ENCODE data around the gene PAGR1.
A peak's percentile ranks its signal among the peaks of the same experiment; 100 is the strongest.
"Not testable (repeated sequence)": the region's sequence is repeated elsewhere in the genome, so short reads cannot be mapped to it uniquely, and the experiment has no call there.

The PAGR1 gene

DNA sequence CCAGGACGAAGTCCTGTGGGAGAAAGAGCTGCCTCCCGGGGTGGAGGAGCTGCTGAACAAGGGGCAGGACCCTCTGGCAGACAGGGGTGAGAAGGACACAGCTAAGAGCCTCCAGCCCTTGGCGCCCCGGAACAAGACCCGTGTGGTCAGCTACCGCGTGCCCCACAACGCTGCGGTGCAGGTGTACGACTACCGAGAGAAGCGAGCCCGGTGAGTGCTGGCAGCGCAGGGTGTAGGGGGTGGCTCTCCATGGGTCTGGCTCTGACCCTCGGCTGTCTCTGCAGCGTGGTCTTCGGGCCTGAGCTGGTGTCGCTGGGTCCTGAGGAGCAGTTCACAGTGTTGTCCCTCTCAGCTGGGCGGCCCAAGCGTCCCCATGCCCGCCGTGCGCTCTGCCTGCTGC, 25.7 kb downstream of the PAGR1 start:
- no peak for DNase-seq

DNA sequence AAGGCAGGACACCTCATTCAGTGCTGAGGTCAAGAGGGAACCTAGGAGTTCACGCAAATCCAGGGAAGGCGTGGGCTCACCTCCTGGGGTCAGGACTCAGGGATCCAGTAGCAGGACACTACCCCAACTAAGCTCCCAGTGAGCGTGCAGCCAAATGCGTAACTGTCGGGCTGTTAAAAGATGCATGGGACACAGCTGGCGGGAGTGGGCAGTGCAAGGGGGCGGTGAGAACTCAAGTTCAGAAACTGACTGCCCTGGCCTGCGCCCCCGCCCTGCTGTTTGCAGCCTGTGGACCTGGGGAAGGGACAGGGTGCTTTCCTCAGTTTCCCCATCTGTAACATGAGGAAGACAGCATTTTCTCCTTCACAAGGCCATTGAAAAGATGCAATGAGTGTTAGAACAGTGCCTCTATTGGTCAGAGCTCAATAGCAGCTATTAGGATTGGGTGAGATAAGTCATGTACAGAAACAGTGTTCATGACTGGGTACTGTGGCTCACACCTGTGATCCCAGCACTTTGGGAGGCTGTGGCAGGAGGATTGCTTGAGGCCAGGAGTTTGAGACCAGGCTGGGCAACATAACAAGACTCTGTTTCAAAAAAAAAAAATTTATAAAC, 26.9 kb downstream of the PAGR1 start:
- DNase-seq = no peak

DNA sequence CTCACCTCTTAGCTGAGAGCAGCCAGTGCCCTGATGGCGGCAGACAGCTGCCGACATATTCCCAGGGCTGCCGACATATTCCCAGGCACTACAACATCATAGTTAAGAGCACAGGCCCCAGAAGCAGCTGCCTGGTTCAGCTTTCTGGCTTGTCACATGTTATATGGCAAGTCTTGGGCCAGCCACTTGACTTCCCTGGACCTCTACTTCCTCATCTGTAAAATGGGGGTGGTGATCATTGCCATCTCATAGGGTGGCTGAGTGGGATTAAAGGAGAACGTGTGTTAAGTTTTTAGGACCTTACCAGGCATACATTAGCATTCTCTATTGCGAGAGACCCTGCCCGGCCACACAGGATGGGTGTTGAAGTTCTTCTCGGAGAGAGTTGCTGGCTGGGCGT, 28.0 kb downstream of the PAGR1 start:
- DNase-seq = no peak

DNA sequence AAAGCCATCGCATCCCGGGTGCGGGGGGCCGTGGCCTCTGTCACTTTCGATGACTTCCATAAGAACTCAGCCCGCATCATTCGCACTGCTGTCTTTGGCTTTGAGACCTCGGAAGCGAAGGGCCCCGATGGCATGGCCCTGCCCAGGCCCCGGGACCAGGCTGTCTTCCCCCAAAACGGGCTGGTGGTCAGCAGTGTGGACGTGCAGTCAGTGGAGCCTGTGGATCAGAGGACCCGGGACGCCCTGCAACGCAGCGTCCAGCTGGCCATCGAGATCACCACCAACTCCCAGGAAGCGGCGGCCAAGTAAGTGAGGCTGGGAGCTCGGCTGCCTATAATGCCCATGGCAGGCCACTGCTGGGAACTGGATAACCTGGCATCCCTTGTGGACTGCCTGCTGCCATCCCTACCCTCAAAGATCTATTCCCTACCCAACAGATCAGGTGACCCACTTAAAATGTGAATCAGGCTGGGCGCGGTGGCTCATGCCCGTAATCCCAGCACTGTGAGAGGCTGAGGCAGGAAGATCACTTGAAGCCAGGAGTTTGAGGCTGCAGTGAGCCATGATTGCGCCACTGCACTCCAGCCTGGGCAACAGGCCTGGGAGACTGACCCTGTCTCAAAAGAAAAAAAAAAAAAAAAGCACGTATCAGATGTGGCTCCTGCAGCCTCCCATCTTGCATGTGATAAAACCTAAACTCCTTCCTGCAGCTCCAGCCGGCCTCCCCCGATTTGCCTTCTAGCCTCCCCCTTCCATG, 28.8 kb downstream of the PAGR1 start:
- no peak for DNase-seq

DNA sequence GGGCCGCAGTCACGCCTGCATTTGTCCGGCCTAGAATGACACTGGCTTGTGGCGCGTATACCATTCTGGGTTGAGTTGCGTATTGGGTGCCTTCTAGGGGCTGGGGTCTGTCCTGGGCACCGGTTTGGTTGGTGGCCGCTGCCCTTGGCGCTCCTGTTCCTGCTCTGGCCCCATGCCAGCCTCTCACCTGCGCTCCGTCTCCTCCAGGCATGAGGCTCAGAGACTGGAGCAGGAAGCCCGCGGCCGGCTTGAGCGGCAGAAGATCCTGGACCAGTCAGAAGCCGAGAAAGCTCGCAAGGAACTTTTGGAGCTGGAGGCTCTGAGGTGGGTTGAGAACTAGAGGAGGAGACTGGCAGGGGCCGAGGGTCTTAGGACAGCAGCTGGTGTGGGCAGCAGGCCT, 29.7 kb downstream of the PAGR1 start:
- DNase-seq = no peak

DNA sequence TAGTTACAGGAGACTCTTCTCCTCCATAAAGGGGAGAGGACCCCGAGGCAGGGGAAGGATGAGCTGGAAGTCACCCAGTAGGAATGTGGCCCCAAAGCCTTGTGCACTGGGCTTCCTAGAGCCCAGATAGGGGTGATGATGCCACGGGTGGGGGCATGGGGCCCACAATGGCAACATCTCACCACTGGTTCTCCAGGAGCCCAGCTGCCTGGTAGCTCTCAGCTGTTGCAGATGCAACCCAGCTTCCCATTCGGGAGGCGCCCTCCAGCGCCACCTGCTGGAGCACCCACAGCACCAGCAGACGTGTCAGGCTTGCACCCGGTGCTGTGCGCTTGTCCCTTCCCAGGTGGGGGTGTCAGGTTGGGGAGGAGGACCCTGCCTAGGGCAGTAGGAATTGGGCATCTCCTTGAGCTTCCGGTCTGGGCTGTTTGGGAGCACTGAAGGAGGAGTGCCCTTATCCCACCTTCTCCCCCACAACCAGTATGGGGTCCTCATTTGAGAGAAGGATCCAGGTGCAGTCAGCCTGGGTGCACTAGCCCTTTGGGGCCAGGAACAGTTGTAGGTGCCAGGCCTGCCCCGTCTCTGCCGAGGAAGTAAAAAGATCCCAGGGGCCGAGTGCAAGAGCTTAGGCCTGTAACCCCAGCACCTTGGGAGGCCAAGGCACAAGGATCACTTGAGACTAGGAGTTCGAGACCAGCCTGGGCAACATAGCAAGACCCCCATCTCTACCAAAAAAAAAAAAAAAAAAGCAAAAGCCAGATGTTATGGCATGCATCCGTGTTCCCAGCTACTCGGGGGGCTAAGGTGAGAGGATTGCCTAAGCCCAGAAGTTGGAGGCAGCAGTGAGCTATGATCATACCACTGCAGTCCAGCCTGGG, 32.7 kb downstream of the PAGR1 start:
- DNase-seq = peak; percentile 50

DNA sequence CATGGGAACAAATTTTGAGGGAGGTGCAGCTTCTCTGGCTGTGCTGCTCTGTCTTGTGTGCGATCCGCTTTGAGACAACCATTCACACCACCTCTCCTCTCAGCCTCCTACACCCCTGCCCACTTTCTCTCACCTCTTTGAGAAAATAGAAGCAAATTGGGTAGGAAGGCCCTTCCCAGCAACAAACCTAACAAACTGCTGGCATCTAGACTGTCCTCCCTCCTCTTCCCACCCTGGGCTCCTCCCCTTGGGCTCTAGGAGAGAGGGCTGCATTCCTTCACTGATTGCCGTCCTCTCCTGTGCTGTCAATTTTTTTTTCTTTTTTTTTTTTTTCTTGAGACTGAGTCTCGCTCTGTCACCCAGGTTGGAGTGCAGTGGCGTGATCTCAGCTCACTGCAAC, 33.6 kb downstream of the PAGR1 start:
- DNase-seq = no peak

DNA sequence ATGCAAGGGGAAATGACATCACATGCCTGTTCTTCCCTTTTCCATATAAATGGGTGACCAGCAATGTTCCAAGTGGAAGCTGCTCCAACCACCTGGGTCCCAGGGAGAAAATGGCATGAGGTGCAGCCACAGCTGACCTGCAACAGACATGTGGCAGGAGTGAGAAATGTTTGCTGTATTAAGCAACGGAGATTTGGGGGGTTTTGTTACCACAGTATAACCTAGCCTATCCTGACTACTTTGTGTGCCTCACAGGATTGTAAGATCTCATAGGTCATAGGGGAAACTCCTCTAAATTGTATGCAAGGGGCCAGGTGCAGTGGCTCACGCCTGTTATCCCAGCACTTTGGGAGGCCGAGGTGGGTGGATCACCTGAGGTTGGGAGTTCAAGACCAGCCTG, 35.0 kb downstream of the PAGR1 start:
- DNase-seq = no peak

DNA sequence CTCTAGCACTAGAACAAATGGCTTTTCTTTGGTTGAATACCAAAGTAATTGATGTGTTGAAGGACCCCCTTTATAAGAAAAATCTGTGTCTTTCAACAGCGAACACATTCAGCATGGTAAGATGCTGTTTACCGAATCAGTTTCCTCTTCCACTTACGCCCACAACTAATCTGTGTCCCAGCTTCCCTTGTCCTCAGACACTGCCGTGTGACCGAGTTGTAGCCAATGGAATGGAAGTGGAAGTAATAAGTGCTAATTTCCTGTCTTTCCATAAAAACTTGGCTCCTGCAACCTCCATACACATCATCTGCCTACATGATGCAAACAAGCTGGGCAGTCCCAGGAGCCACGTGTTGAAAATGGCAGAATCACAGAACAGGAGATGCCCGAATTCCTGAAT, 36.7 kb downstream of the PAGR1 start:
- DNase-seq = no peak

DNA sequence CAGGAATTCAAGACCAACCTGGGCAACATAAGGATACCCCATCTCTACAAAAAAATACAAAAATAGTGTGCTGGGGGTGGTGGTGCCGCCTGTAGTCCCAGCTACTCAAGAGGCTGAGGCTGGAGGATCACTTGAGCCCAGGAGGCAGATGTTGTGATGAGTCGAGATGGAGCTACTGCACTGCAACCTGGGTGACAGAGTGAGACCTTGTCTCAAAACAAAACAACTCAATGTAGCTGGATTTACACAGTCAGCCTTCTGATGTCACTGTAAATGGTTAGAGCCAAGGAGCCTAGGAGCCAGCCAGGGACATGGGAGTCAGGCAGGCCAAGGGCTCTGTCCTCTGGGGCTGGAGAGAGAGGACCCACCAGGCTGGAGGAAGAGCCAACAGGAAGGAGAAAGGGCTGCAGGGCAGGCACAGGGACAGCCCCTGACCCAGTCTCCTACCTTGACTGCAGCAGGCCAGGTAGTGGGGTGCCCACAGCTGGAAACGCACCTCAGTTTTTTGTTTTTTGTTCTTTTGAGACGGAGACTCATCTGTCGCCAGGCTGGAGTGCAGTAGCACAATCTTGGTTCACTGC, 38.7 kb downstream of the PAGR1 start:
- no peak for DNase-seq

DNA sequence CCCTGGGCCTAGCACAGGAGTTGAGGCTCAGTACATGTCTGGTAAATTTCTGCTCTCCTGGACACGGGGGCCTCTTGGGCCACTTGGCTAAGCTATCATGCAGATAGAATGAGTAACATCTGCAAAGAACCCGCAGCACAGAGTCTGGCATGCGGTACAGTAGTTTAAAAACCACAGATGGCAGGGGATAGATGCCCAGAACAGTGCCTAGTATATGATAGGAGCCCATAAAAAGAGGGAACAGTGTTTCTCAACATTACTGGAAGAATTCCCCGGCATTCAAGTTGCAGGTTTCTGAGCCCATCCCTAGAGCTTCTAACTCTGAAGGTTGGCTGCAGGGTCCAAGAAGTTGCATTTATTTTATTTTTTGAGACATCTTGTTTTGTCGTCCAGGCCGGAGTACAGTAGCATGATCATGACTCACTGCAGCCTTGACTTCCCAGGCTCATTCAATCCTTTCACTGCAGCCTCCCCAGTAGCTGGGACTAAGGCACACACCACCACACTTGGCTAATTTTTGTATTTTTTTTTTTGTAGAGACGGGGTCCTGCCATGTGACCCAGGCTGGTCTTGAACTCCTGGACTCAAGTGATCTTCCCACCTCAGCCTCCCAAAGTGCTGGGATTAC, 41.3 kb downstream of the PAGR1 start:
- no peak for DNase-seq

DNA sequence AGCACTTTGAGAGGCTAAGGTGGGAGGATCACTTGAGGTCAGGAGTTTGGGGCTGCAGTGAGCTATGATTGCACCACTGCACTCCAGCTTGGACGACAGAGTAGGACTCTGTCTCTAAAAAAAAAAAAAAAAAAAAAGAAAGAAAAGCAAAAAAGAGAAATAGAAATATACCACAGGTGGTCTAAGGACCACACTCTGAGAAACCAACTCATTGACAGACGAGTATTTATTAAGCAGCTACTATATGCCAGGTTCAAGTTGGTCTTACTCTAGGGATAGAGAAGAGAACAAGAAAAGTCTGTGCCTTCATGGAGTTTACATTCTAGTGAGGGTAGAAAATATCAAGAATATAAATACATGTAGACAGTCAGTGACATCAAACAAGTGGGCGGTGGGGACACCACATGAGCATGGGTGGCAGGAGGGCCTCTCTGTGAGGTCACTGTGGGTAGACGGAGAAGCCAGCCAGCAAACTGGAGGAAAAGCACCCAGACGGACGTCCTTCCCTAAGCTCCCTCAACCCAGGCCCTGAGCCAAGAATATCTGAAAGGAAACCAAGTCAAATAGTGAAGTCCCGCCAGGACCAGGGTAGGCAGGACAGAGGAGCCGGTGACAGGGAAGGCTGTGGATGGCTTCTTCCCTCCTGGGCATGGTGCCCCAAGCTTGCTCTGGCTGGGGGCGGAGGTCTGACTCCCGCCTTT, 42.3 kb downstream of the PAGR1 start:
- no peak for DNase-seq

DNA sequence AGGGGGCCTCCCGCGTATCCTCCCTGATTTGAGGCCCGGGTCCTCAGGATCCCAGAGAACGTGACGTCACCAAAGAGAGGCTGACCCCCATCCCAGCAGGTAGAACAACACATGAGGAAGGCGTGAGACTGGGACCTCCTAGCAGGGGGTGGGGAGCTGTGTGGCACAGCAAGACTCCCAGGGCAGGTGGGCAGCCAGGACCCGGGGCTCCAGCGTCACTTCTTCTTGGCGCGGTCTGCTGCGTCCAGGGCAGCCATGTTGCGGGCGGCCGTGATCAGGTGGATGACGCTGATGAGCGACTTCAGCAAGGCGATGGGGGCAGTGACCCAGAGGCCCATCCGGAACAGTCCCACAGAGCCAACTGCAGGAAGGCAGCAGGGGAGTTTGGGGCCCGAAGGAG, 43.0 kb downstream of the PAGR1 start:
- DNase-seq = no peak

DNA sequence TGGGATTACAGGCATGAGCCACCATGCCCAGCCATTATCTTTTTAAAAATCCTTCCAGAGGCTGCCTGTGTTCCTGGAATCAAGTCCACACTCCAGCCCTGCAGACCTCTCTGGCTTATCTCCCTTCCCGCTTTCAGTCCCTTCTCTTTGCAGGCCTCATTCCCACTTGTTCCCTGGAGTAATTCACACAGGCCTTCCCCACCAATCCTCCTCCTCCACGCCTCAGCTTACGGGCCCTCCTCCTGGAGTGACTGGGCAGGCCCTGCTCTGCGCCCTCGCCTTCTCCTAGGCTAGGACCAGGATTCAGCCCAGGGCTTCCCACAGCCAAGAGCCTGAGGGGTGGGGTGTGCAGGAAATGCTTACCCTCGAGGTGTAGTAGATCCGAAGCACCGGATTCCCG, 44.3 kb downstream of the PAGR1 start:
- DNase-seq = no peak

DNA sequence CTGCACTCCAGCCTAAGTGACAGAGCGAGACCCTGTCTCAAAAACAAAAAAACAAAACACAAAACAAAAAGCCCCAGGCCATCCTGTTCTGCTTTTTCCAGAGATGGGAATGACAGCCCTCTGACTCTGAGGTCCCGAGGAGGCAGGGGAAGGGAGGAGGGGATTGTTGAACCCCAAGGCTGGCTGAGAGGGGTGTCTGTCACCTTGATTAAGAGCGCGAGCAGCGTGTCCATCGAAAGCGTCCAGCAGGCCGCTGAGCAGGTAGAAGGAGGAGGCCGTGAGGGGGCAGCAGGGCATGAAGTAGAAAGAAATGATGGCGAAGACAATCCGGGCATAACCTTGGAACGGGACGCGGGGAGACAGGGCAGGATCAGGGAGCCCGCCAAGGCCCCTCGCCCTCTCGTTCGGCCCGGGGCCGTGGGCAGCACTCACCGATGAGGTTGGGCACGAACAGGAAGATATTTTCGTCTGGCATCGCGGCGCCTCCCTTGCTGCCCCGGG, 46.5 kb downstream of the PAGR1 start:
- DNase-seq = no peak

DNA sequence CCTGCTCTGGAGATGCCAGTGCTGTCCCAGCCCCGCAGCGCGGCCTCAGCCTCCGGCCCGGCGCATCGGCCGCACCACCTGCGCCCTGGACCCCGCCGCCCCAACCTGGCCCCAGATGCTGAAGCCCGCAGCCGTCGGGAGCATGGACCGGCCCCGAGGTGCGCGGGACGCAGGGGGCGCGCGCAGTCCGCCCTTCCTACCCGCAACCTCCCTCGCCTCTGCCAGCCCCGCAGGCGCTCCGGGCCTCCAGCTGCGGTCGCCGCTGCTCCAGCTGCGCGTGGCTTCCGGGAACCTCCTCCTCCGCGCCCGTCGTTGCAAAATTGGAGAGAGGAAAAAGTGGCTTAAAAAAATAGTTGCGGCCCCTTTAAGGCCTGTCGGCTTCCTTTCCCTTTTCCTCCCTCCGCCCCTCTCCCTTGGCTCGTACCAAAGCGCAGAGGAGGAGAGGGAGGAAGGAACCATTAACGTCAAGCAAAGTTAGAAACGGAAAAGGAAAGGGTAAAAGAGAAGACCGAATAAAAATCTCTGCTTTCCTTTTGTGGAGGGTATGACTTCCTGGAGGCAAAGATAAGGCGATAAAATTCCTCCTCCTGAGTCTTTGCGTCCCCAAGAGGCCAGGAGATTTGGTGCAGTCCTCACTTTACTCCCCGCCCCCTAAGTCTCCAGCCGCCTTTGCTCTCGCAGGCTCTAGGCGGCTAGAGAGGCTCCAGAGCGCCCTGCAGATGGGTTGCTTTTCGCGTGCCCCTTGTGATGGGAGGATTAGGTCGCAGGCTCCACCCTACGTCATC, 47.1 kb downstream of the PAGR1 start, which contains the start of gene CDIPT:
TSS of gene CDIPT (minus strand) at position 343 of the 785 bp plus-strand sequence. CDS start 369 bp downstream, outside the sequence.
- peak; percentile 99 for DNase-seq

DNA sequence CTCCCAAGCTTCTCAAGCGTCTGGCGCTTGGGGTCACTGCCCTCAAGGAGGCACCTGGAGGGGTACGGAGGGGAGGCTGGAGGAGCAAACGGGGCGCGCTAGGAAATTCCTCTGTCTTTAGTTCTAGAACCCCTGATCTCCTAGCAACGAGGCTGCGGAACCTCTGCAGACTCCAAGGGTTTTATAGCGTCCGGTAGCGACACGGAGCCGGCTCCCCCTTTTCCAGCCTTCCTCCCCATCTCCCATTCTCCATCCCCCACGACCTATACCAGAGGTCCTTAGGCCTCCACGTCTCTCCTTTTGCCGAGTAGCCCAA, 47.7 kb downstream of the PAGR1 start:
- no peak for DNase-seq

DNA sequence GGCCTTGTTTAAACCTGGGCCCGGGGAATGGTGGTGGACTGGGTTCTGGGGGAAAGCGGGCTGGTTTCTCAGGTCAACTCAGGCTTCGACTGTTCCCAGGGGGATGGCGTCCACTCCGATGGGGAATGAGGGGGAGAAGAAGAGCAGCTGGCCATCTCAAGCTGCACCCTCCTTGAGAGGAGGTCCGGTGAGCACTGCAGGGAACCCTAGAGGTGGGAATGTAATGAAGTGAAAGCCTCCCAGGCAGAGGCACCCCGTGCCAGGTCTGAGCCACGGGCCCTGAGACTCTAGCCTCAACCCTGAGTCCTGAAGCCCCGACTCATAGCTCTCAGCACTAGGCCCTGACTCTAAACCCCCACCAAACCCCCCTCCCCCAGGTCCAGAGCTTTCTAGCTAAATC, 48.3 kb downstream of the PAGR1 start:
- DNase-seq = no peak

DNA sequence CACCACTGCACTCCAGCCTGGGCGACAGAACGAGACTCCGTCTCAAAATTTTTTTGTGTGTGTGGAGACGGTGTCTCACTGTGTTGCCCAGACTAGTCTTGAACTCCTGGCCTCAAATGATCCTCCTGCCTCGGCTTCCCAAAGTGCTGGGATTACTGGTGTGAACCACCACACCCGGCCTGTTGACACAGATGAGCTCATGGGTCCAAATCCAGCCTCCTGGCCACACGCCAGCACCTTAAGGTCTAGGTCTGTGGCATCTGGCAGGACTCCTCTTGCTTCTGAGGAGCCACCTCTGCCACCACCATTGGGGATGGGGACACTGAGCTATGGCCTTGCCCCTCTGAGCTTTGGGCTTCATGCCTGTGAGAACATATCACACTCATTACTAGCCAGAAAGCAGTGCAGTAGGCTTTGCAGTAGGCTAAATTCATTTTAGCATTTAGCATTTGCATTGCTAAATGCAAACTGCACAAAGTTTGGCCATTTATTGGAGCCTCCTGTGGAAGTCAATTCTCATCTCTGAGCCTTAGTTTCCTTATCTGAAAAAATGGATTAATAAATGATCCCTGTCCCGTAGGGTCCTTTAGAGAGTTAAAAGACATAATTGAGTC, 52.6 kb downstream of the PAGR1 start:
- no peak for DNase-seq

DNA sequence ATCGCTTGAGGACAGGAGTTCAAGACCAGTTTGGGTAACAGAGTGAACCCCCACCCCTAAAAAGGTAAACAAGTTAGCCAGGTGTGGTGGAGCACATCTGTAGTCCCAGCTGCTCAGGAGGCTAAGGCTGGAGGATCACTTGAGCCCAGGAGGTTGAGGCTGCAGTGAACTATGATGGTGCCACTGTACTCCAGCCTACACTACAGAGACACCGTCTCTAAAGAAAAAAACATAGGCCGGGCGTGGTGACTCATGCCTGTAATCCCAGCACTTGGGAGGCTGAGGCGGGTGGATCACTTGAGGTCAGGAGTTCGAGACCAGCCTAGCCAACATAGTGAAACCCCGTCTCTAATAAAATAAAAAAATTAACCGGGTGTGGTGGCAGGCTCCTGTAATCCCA, 53.1 kb downstream of the PAGR1 start:
- not testable (repeated sequence) for DNase-seq
